Activated CD4-positive, alpha-beta T cell treated with anti-CD3 and anti-CD28 coated beads, Interleukin-2, amount 10 ng/mL, durations not matched to agents 7 days and 5 days (primary cell): ENCODE data around the gene NRAP. TPM values are rescaled to one million over a fixed set of nuclear protein-coding genes. Genes with fewer than 3 reads are reported as not detected.
A peak's percentile ranks its signal among the peaks of the same experiment; 100 is the strongest.
"Not testable (repeated sequence)": the region's sequence is repeated elsewhere in the genome, so short reads cannot be mapped to it uniquely, and the experiment has no call there.

ENCODE experiments used
- CTCF ChIA-PET: fragments of 350-600 bp; sonication (Branson Sonifier 250); formaldehyde crosslinking; loops from one replicate; lab custom pipeline; 2021; ENCODE audit warnings: antibody characterized with exemption; lab: Charles Lee
- POLR2A ChIA-PET: fragments of 350-600 bp; sonication (Branson Sonifier 250); formaldehyde crosslinking; loops from one replicate; lab custom pipeline; 2021; ENCODE audit warnings: antibody characterized with exemption; lab: Charles Lee
- DNase-seq: peaks from one replicate; pipeline ENCODE4 v3.0.0-alpha.2; 2020
- H3K27ac Mint-ChIP-seq: one replicate; pipeline ENCODE4 v1.8.0; 2021; ENCODE audit warnings: mild to moderate bottlenecking, moderate library complexity, mixed read lengths
- H3K27me3 Mint-ChIP-seq: one replicate; pipeline ENCODE4 v1.8.0; 2021; ENCODE audit warnings: mixed read lengths
- H3K36me3 Mint-ChIP-seq: one replicate; pipeline ENCODE4 v1.8.0; 2021; ENCODE audit warnings: low read depth, mixed read lengths
- H3K4me1 Mint-ChIP-seq: one replicate; pipeline ENCODE4 v1.8.0; 2021; ENCODE audit warnings: mixed read lengths
- H3K4me3 Mint-ChIP-seq: one replicate; pipeline ENCODE4 v1.8.0; 2021; ENCODE audit warnings: mild to moderate bottlenecking, moderate library complexity, mixed read lengths
- H3K9me3 Mint-ChIP-seq: one replicate; pipeline ENCODE4 v1.8.0; 2021; ENCODE audit warnings: mixed read lengths
- total RNA-seq, 2 experiments: library from RNA; stranded (reverse); gene quantifications; one replicate each; pipeline ENCODE4 v1.2.3, GENCODE V29; 2021

The NRAP gene
- total RNA-seq, 2 experiments from 2014 or later = not detected

DNA sequence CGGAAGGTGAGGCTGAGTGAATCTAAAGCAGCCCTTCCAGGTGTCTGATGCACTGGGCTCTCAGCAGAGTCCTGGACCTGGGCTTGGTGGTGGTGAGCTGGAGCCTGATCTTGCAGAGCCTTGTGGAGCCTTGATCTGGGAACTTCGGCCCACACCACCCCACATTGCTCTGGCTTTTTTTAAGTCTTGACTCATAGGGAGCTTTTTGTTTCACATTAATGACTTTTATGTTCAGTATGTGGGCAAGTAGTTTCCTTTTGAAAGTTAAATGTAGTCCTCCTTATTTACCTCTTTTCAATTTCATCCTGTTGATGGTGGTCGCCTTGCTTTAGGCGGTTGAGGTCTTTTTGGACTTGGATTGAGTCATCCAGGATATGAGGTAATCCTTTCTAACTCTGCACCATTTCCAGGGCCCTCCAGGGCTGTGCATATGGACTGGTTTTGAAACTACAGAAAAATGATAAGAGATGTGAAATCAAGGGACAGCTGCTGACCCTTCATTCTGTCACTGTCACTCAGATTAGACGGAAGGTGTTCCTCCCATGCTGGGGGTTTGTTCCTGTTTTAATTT, 2.9 kb upstream of the NRAP start:
- ChIA-PET POLR2A (no interaction called here), CTCF (interaction anchor here (2.2 kb wide), 1 partner anchor 13 kb away, joined by 8 read pairs; the partner anchor contains the start of gene CASP7)
- peaks cover 17% of the 10 kb centered on the region for H3K4me1 Mint-ChIP-seq
- H3K4me3 Mint-ChIP-seq = no peak overlapping the region
- H3K9me3 Mint-ChIP-seq = peaks cover 3% of the 10 kb centered on the region
- H3K27ac Mint-ChIP-seq = no peak overlapping the region
- H3K36me3 Mint-ChIP-seq = no peaks in the 10 kb centered on the region
- peaks cover 13% of the 10 kb centered on the region for H3K27me3 Mint-ChIP-seq
- DNase-seq = peak; percentile 28

DNA sequence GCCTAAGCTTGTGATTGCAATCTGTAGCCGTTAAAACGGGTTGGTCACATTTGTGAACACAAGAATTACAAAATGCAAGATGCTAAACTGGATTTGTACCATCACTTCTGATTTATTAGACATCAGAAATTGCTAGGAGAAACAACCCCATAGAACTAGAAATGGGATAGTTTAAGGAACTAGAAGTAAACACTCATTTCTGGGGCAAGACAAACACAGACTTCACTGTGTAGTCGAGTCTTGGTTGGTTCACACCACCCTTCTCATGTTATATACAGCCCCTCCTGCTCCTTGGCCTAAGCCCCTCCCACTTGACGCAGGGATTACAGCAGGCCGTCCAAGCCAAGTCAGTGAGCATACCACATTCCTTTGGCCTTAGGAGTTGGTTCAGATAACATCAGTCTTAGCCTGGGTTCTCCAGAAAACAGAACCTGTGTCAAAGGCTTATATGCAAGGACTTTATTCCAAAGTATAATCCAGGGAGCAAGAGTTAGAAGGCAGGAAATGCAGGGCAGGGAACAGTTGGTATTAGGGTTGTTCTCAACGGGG, 2.0 kb upstream of the NRAP start:
- H3K9me3 Mint-ChIP-seq = peaks cover 3% of the 10 kb centered on the region
- CTCF ChIA-PET = no interaction called here
- POLR2A ChIA-PET = no interaction called here
- no peak overlapping the region for H3K27ac Mint-ChIP-seq
- no peak for DNase-seq
- H3K36me3 Mint-ChIP-seq = no peaks in the 10 kb centered on the region
- H3K27me3 Mint-ChIP-seq = peaks cover 16% of the 10 kb centered on the region
- no peak overlapping the region for H3K4me3 Mint-ChIP-seq
- peaks cover 17% of the 10 kb centered on the region for H3K4me1 Mint-ChIP-seq

DNA sequence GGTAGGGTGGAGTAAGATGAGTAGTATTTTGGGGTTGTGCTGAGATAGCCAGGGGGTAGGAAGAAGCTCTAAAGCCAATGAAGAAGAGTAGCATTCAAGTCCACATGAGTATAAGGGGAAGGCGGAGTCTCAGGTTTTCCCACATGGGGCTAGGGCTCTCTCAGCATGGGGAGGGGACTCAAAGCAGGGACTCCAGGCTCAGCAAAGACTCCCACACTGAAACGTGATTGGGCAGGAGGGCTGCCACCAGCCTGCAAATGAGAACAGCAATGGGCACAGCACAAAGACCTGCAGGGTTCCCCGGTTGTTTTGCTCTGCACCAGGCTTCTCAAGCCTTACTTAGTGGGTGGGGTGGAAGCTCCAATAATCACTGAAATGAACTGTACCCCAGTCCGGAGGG, 1.5 kb upstream of the NRAP start:
- ChIA-PET POLR2A (no interaction called here), CTCF (no interaction called here)
- Mint-ChIP-seq H3K27ac (no peak overlapping the region), H3K4me3 (no peak overlapping the region), H3K4me1 (peaks cover 17% of the 10 kb centered on the region), H3K36me3 (no peaks in the 10 kb centered on the region), H3K9me3 (peaks cover 3% of the 10 kb centered on the region), H3K27me3 (peaks cover 14% of the 10 kb centered on the region)
- no peak for DNase-seq

DNA sequence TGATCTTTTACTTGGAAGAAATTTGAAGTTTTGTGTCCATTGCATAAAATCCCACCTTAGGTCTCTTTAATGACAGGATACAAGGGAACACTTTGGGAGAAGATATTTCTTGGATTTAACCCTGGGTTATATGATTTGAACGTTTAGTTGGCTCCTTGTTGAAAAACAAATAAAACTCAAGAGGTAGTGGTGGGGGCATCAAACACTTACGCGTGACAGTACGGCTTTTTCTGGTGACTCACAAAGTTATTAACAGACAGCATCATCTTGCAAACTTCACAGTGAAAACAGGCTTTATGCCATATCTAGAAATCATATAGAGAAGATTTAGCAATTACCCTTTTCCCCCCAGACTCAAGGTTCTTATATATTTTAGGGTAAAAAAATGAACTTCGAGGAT, 699 bp downstream of the NRAP start:
- peaks cover 17% of the 10 kb centered on the region for H3K4me1 Mint-ChIP-seq
- no peak for DNase-seq
- ChIA-PET POLR2A (no interaction called here), CTCF (no interaction called here)
- H3K27me3 Mint-ChIP-seq = peaks cover 18% of the 10 kb centered on the region
- no peaks in the 10 kb centered on the region for H3K9me3 Mint-ChIP-seq
- H3K27ac Mint-ChIP-seq = no peak overlapping the region
- H3K4me3 Mint-ChIP-seq = no peak overlapping the region
- H3K36me3 Mint-ChIP-seq = no peaks in the 10 kb centered on the region

DNA sequence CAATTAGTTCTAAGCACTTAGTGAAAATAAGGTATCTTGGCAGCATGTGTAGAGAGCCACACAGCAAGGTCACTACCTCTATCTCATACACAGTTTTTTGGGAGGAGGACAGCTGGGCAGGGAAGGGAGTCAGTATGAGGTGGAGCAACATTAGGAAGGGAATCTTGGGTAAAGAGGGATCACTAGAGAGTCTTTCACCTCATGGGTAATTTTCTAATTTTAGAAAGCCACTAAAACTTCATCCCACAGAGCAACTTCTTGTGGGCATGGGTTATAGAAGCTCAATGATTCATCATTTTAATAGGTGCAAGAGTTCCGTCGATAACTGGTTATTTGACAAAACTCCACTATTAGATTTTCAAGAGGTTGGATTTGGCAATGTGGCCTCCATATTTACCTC, 2.5 kb downstream of the NRAP start:
- POLR2A ChIA-PET = no interaction called here
- Mint-ChIP-seq H3K4me3 (no peak overlapping the region), H3K4me1 (peaks cover 5% of the 10 kb centered on the region), H3K27ac (no peak overlapping the region), H3K9me3 (no peaks in the 10 kb centered on the region), H3K27me3 (peaks cover 24% of the 10 kb centered on the region), H3K36me3 (no peaks in the 10 kb centered on the region)
- CTCF ChIA-PET = no interaction called here
- DNase-seq = no peak

DNA sequence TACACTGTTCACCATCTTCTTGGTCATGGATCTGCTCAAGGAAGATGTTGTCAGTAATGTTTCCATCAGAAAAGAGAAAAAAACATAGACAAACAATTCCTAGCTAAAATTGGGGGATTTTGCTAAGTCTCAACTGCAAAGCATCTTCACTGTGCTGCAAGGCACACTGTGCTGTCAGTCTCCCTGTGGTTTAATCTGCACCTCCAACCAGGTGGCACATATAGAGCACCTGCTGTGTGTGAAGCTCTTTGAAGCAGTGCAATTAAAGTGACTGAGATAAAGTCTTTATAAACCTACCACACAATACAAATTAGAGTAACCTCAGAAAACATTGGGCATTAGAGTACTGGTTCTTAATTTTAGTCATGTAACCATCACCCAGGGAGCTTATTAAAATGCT, 6.3 kb downstream of the NRAP start:
- H3K4me1 Mint-ChIP-seq = no peaks in the 10 kb centered on the region
- H3K27me3 Mint-ChIP-seq = peaks cover 36% of the 10 kb centered on the region
- ChIA-PET CTCF (interaction anchor here (0.6 kb wide), 1 partner anchor 268 kb away, joined by 3 read pairs; no protein-coding TSS in a partner anchor), POLR2A (interaction anchor here (0.5 kb wide), 1 partner anchor 401 kb away, joined by 7 read pairs; no protein-coding TSS in a partner anchor)
- H3K4me3 Mint-ChIP-seq = no peak overlapping the region
- no peaks in the 10 kb centered on the region for H3K36me3 Mint-ChIP-seq
- no peak for DNase-seq
- H3K9me3 Mint-ChIP-seq = no peaks in the 10 kb centered on the region
- no peak overlapping the region for H3K27ac Mint-ChIP-seq

DNA sequence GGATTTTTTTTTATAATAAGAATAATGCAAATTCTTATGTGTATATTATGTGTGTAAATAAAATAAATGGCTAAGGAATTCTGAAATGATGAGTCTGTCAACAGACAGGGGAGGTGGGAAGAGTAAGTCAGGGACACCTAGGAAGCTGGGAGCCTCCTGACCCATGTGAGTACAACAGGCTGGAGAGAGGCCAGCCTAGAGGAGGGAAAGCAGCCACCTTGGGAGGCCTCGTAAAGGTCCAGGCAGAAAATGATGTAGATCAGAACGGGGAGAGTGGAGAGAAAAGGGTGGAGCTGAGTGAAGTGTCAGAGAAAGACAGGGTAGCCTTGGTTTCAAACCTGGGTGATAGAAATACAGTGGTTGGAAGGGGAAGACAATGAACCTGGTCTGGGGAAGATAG, 6.9 kb downstream of the NRAP start:
- no peaks in the 10 kb centered on the region for H3K36me3 Mint-ChIP-seq
- H3K4me1 Mint-ChIP-seq = no peaks in the 10 kb centered on the region
- H3K27me3 Mint-ChIP-seq = peaks cover 33% of the 10 kb centered on the region
- ChIA-PET POLR2A (interaction anchor here (0.5 kb wide), 1 partner anchor 402 kb away, joined by 7 read pairs; no protein-coding TSS in a partner anchor), CTCF (interaction anchor here (0.6 to 1.0 kb wide), 2 partner anchors 37 to 269 kb away, joined by 3 read pairs; no protein-coding TSS in a partner anchor)
- H3K27ac Mint-ChIP-seq = no peak overlapping the region
- no peaks in the 10 kb centered on the region for H3K9me3 Mint-ChIP-seq
- DNase-seq = no peak
- no peak overlapping the region for H3K4me3 Mint-ChIP-seq

DNA sequence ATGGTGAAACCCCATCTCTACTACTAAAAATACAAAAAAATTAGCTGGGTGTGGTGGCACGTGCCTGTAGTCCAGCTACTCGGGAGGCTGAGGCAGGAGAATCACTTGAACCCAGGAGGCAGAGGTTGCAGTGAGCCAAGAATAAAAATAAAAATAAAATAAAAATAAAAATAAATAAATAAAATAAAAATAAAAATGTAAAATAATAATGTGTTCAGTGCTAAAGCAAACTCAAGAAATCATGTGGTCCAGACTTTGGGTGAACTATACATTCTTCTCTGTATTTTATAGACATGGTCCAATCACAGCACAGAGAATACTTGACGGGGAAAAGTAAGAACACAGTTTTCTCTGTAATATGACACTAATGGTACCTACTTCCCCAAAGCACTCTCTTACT, 11.4 kb downstream of the NRAP start:
- H3K9me3 Mint-ChIP-seq, H3K4me3 Mint-ChIP-seq, H3K4me1 Mint-ChIP-seq, CTCF ChIA-PET, POLR2A ChIA-PET, H3K27ac Mint-ChIP-seq, DNase-seq, H3K36me3 Mint-ChIP-seq: not testable (repeated sequence)
- H3K27me3 Mint-ChIP-seq = peaks cover 30% of the 10 kb centered on the region

DNA sequence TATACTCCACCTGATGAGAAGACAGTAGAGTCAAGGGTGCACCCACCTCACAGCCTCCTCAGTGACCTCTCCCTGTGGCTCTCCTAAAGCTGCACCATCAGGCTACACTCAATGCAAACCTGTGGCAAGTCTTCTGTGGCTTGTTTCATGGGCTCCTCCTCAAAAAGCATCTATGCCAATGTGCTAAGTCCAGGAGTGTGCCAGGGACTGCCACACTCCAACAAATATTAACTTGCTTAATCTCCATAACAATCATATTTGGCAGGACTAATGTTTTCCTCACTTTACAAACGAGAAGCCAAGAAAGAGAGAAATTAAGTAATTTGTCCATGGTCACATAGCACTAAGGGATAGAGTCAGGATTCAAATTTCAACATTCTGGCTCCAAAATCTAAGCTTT, 11.9 kb downstream of the NRAP start:
- Mint-ChIP-seq H3K27ac (no peak overlapping the region), H3K36me3 (no peaks in the 10 kb centered on the region), H3K27me3 (peaks cover 31% of the 10 kb centered on the region), H3K4me3 (no peak overlapping the region), H3K4me1 (no peaks in the 10 kb centered on the region), H3K9me3 (no peaks in the 10 kb centered on the region)
- no peak for DNase-seq
- POLR2A ChIA-PET = no interaction called here
- CTCF ChIA-PET = no interaction called here

DNA sequence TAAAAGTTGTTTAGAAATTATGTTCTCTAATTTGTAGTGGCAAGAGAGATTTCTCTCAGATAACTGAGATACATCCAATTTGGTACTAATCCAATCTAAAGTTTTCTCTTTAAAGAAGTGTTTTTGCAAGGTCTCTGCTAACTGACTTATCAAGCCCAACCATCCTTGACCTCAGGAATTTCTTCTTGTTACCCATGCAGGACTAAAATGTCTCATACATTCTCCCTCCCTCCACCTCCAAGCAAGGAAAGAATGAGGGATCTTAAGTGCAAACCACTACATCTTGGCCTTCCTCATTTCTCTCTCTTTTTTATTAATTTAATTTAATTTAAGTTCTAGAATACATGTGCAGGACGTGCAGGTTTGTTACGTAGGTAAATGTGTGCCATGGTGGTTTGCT, 12.8 kb downstream of the NRAP start:
- DNase-seq = no peak
- ChIA-PET CTCF (no interaction called here), POLR2A (no interaction called here)
- Mint-ChIP-seq H3K9me3 (no peaks in the 10 kb centered on the region), H3K27ac (no peak overlapping the region), H3K4me1 (no peaks in the 10 kb centered on the region), H3K27me3 (peaks cover 28% of the 10 kb centered on the region), H3K4me3 (no peak overlapping the region), H3K36me3 (no peaks in the 10 kb centered on the region)

DNA sequence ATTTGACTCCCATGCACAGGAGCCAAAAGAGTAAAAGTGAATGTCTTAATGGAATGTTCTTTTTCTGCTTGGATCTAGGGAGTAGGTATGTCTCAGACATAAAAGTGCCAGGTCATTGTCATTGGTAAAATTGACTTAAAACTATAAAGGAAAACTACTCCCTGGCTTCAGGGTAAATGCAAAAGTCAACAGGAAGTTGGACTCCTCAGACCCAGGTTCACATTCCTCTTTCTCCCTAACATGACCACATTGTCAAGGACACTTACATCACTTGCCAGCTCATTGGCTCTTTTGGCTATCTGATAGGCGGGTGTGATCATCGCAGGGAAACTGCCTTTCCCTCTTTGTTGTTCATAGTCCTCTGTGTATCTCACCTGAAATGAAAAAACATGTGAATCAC, 13.7 kb downstream of the NRAP start:
- ChIA-PET POLR2A (no interaction called here), CTCF (no interaction called here)
- Mint-ChIP-seq H3K27me3 (peaks cover 25% of the 10 kb centered on the region), H3K4me3 (no peak overlapping the region), H3K27ac (no peak overlapping the region), H3K9me3 (no peaks in the 10 kb centered on the region), H3K4me1 (no peaks in the 10 kb centered on the region), H3K36me3 (no peaks in the 10 kb centered on the region)
- no peak for DNase-seq

DNA sequence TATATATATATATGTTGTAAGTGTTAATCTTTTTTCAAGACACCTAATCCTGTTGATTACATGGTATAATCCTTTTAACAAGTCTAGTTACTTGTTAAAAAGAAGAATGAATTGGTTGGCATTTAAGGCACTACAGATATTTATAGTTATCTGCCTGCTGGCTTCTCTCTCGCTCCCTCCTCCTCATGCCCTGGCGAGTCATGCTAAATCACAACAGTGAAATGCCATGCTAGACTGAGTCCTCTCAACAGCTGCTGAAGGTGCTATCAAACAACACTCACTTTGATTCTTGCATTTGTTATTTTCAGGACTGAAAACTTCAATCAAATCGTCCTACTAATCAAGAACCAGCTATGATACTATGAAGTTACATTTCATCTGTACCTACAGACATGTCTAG, 15.4 kb downstream of the NRAP start:
- no peak for DNase-seq
- ChIA-PET CTCF (no interaction called here), POLR2A (interaction anchor here (0.6 kb wide), 1 partner anchor 8 kb away, joined by 4 read pairs; no protein-coding TSS in a partner anchor)
- no peaks in the 10 kb centered on the region for H3K4me1 Mint-ChIP-seq
- peaks cover 23% of the 10 kb centered on the region for H3K27me3 Mint-ChIP-seq
- H3K9me3 Mint-ChIP-seq = no peaks in the 10 kb centered on the region
- H3K27ac Mint-ChIP-seq = no peak overlapping the region
- H3K36me3 Mint-ChIP-seq = no peaks in the 10 kb centered on the region
- H3K4me3 Mint-ChIP-seq = no peak overlapping the region

DNA sequence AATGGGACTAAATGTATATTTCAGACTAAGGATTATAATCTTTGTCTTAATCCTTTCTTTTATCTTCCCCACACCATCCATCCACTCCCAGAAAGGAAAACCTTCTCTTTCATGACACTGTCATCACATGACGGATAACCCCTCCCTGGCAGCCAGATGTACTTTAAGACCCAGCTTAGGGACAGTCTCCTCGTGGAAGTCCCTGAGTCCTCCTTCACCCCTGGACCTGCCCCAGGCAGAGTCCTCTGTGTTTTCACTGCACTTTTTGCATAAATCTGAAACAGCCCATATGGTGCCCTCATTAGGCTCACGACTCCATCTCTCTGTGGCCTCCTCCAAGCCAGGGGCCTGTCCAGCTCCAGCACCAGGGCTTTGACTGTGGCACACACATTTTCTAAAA, 16.0 kb downstream of the NRAP start:
- no peak overlapping the region for H3K27ac Mint-ChIP-seq
- DNase-seq = no peak
- H3K36me3 Mint-ChIP-seq = no peaks in the 10 kb centered on the region
- peaks cover 26% of the 10 kb centered on the region for H3K27me3 Mint-ChIP-seq
- ChIA-PET CTCF (no interaction called here), POLR2A (no interaction called here)
- H3K9me3 Mint-ChIP-seq = no peaks in the 10 kb centered on the region
- no peaks in the 10 kb centered on the region for H3K4me1 Mint-ChIP-seq
- no peak overlapping the region for H3K4me3 Mint-ChIP-seq
